Right ventricle myocardium inferior (tissue), 1 donor: ENCODE results near the gene YWHAE. TPM values are rescaled to one million over a fixed set of nuclear protein-coding genes. Genes with fewer than 3 reads are reported as not detected.
"Not testable (repeated sequence)": the region's sequence is repeated elsewhere in the genome, so short reads cannot be mapped to it uniquely, and the experiment has no call there.

Source experiments
- ATAC-seq: fragments of 200-7000 bp; cut with Tn5 transposase; one replicate; pipeline ENCODE4 v1.9.1; 2020; ENCODE audit warnings: mild to moderate bottlenecking, moderate library complexity
- DNase-seq: peaks from one replicate; pipeline ENCODE4 v3.0.0; 2021; ENCODE audit errors: missing footprints
- intact Hi-C: fragments of 100-400 bp; cut with DNase I; formaldehyde crosslinking; loops from one replicate; pipeline ENCODE4 v1.11.0; 2022
- total RNA-seq: library from RNA; stranded (reverse); fragmentation: NEBNext Ultra II Directional; extraction: Animal tissue kit (Norgen Biotek cat#: 25700); gene quantifications from one replicate; pipeline ENCODE4 v1.2.1, GENCODE V29; 2021
- donor health status: DM: no; HTN: yes; CAD: no; lungs with severe emphysema.

The YWHAE gene
- total RNA-seq, 1 donor from 2014 or later = 640 TPM

GRCh38 chr17:1379208-1379929, 20.7 kb downstream of the YWHAE start:
- intact Hi-C loops = no loop called here
- ATAC-seq = no peak
- no peak for DNase-seq

DNA sequence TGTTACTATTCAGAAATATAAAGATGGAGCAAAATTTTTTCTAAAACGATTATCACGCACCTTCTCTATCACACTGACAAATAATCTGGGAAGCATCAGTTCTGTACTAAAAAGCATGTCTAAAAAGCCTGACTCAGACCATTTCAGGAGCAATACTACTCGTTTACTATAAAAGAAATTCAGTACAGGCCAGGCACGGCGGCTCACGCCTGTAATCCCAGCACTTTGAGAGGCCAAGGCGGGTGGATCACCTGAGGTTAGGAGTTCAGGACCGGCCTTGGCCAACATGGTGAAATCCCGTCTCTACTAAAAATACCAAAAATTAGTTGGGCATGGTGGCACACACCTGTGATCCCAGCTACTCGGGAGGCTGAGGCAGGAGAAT, 21.6 kb downstream of the YWHAE start:
- DNase-seq, intact Hi-C loops, ATAC-seq: not testable (repeated sequence)

DNA sequence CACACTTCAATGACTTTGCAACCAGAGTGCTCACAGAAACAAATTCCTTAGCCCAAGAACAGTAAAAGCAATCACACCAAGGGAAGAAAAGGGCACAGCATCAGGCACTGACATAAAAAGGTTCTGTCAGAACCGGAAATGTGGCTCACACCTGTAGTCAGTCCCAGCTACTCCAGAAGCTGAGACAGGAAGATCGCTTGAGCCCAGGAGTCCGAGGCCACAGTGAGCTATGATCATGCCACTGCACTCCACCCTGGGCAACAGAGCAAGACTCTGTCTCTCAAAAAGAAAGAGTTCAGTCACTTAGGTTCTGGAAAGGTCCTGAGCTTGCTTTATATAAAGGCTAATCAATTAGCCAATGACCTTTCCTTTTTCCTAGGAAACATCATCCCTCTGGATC, 22.7 kb downstream of the YWHAE start:
- DNase-seq = no peak
- ATAC-seq = no peak
- intact Hi-C loops = no loop called here

- ATAC-seq (no peak), DNase-seq (no peak)
- intact Hi-C loops = no loop called here
Measured at GRCh38 chr17:1376061-1376460, 24.0 kb downstream of the YWHAE start.

- ATAC-seq = no peak
- intact Hi-C loops = no loop called here
- DNase-seq = no peak
Measured at GRCh38 chr17:1375615-1376014, 24.4 kb downstream of the YWHAE start.

DNA sequence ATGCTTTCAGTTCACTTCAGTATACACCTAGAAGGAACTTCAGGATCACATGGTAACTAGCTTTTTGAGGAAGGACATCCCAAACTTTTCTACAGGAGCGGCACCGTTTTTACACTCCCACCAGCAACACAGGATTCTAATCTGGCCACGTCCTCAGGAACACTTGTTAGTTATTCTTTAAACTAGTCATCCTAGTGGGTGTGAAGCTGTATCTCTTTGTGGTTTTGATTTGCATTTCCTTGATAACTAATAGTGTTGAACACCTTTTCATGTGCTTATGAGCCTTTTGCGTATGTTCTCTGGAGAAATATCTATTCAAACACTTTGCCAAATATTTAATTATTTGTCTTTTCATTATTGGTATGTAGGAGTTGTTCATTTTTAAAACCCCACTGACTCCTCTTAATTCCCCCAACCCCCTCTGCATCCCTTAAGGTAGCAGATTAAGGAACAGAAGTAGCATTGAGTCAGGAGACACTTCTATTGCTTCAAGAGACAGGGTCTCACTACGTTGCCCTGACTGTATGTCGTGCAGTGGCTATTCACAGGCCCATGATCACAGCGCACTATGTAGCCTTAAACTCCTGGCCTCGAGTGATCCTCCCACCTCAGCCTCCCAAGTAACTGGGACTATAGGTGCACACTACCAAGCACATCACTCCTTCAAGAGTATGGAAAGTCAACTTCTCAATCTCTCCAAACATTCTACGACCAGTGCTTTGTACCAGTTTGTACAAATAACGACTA, 25.4 kb downstream of the YWHAE start:
- intact Hi-C loops = no loop called here
- ATAC-seq (no peak), DNase-seq (no peak)

DNA sequence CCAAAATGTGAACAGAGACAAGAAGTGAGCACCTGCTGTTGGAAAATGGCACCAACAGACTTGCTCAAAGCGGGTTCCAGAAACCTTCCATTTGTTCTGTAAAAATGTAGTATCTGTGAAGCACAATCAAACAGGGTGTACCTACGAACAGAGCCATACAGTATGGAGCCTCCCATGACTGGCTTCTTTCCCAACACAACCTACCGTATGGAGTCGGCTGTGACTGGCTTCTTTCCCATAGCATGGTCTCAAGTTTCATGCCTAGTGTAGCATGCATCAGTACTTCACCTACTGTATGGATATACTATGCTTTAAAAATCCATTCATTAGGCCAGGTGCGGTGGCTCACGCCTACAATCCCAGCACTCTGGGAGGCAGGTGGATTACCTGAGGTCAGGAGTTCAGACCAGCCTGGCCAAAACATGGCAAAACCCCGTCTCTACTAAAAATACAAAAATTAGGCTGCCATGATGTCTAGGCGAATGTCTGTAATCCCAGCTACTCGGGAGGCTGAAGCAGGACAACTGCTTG, 26.2 kb downstream of the YWHAE start:
- intact Hi-C loops = no loop called here

DNA sequence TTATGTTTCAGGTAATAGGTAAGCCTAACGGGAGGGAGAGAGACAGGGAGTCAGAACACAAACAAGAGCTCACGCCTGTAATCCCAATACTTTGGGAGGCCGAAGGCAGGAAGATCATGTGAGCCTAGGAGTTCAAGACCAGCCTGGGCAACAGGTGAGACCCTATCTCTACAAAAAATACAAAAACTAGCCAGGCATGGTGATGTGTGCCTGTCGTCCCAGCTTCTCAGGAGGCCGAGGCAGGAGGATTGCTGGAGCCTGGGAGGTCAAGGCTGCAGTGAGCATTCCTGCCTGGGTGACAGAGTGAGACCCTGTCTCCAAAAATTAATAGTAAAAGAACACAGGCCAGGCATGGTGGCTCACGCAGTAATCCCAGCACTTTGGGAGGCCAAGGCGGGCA, 27.4 kb downstream of the YWHAE start:
- no peak for ATAC-seq

More for the DNA sequence above, 26.2 kb downstream of the YWHAE start:
- ATAC-seq (no peak), DNase-seq (no peak)

GRCh38 chr17:1371893-1372590, 28.0 kb downstream of the YWHAE start:
- intact Hi-C loops = no loop called here
- ATAC-seq (no peak), DNase-seq (no peak)

More for the DNA sequence above, 27.4 kb downstream of the YWHAE start:
- intact Hi-C loops = no loop called here
- DNase-seq = no peak

DNA sequence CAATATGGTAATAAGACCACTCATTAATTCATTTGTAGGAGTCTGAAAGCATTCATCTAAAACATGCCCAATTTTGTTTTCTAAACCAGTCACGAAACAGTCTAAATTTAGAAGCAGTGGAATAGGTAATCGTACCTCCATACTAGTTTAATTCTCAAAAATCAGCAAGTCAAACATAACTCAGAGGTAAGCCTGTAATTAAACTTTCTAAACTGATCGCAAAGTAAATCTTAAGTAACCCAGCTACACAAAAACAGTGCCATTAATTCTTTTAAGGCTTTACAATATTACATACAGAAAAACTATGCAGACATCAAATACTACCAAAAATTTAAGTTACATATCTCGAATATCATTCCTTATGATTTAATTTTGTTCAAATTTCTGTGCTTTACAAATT, 31.4 kb downstream of the YWHAE start:
- ATAC-seq (no peak), DNase-seq (no peak)
- intact Hi-C loops = no loop called here

DNA sequence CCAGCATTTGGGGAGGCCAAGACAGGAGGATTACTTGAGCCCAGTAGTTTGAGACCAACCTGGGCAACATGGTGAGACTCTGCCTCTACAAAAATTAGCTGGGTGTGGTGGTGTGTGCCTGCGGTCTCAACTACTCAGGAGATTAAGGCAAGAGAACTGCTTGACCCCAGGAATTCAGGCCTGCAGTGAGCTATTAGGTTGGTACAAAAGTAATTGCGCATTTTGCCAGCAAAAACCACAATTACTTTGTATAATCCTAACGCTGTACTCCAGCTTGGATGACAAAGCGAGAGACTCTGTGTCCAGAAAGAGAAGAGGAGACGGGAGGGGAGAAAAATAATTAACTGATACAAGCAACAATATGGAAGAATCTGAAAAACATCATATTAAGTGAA, 32.7 kb downstream of the YWHAE start:
- ATAC-seq (no peak), DNase-seq (no peak)
- intact Hi-C loops = no loop called here

GRCh38 chr17:1366234-1366633, 33.8 kb downstream of the YWHAE start:
- no peak for DNase-seq
- no peak for ATAC-seq
- intact Hi-C loops = no loop called here

DNA sequence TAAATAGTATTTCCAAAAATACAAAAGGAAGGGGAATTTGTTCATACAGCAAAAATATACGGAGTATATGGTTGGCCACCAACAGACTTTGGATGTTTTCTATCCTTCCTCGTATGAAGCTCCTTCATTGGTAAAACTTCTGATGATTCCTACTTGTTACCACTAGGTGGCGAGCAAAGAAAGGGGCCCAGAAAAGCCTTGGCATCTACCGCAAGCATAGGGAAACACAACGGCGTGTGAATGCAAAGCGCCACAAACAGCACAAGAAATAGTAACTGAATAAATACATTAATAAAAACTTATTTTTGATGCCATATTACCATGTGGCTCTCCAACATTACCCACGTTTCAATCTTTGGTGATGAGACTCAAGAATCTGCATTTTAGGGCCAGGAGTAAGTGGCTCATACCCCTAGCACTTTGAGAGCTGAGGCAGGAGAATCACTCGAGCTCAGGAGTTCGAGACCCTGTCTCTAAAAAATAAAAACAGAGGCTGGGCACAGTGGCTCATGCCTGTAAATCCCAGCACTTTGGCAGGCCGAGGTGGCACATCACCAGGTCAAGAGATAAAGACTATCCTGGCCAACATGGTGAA, 34.5 kb downstream of the YWHAE start:
- no peak for DNase-seq
- intact Hi-C loops = loop anchor here (2.0 kb wide), 1 partner anchor 151 kb away; the partner anchor contains the start of gene INPP5K
- peak; percentile 65 for ATAC-seq

DNA sequence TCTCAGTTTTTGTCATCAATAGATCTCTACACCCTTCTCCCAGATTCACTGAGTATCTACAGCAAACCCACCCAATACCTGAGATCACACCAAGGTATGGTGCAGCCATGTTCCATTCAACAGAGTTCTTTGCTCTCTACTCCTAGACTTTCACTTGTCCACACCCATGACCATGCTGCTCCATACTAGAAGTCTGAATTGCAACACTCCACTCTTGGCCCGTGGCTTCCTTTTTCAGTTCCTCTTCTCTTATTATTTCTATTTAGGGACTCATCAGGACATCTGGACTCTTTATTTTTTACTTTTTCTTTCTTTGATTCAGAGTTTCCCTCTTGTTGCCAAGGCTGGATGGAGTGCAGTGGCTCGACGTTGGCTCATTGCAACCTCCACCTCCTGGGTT, 37.1 kb downstream of the YWHAE start:
- DNase-seq (no peak), ATAC-seq (peak; percentile 74)
- intact Hi-C loops = loop anchor here (2.0 to 5.0 kb wide), 2 partner anchors 34 to 90 kb away; no protein-coding TSS in a partner anchor

GRCh38 chr17:1362065-1362848, 37.8 kb downstream of the YWHAE start:
- intact Hi-C loops = loop anchor here (2.0 to 5.0 kb wide), 2 partner anchors 35 to 91 kb away; no protein-coding TSS in a partner anchor
- DNase-seq (no peak), ATAC-seq (no peak)

GRCh38 chr17:1360975-1361374, 39.0 kb downstream of the YWHAE start:
- intact Hi-C loops = loop anchor here (5.0 kb wide), 1 partner anchor 36 kb away; no protein-coding TSS in a partner anchor
- DNase-seq (no peak), ATAC-seq (no peak)

DNA sequence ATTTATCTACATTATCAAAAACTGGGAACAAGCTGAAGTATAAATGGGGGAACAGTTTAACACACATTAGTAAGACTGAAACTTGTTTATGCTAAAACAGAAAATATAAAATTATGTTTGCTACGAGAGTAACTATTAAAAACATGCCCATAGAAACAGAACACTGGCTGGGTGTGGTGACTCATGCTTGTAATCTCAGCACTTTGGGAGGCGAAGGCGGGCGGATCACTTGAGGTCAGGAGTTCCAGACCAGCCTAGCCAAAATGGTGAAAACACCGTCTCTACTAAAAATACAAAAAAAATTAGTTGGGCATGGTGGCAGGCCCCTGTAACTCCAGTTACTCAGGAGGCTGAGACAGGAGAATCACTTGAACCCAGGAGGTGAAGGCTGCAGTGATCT, 39.7 kb downstream of the YWHAE start:
- intact Hi-C loops = loop anchor here (5.0 kb wide), 1 partner anchor 37 kb away; no protein-coding TSS in a partner anchor
- ATAC-seq, DNase-seq: not testable (repeated sequence)

DNA sequence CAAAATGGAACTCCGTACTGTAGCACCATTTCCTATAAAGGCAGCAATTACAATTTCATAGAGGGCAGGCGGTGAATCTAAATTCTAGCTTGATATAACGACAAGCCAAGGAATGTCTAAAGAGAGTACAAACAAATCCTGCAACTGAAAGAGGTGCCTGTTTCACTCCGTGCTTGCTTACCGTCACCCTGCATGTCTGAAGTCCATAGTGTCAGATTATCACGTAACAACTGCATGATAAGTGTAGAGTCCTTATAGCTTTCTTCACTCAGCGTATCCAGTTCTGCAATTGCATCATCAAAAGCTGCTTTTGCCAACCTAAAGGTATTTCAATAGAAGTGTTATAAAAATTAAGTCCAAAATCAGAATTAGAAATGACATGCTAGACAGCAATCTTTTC, 46.0 kb downstream of the YWHAE start:
- ATAC-seq (peak; percentile 64), DNase-seq (no peak)
- intact Hi-C loops = no loop called here
